ENCODE data around the gene YIPF7. TPM values are rescaled to one million over a fixed set of nuclear protein-coding genes. Genes with fewer than 3 reads are reported as not detected.

The YIPF7 gene
- total and polyA plus RNA-seq, 10 donors = 0.05 to 0.24 (median 0.13) TPM; not detected in 7

DNA sequence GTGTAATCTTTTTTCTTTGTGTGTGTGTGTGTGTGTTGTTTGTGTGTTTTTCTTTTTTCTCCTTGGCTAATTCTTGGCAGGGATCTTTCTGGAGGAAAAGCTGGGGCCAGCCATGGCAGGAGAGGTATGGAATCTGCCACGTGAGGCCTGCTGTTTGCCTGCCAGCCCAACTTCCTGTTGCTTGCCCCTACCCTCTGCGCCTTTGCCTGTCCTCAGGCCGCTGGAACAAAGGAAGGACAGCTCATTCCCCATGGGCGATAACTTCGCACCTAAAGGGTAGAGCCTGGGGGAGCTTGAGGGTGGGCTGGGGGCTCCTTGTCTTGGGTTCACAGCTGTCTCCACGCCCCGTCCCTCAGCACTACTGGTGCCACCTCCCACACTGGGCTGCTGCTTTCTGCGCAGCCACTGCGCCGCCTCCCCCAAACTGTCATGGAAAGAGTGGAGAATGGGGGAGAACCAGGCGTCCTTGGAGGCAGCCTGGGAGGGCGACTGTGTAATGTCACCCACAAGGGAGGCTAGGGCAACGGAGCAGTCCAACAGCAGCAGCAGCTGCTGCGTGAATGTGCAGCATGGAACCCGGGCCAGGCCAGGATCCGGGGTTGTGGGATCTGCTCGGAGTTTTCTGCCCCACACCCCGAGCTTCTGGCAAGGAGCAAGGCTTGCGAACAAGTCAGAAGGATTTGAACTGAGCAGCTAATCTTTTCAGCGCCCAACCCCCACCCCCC lies 12.3 kb upstream of the YIPF7 start:
- H3K9me3 ChIP-seq = no peaks in the 10 kb centered on the region
- no peak overlapping the region for H3K27ac ChIP-seq
- H3K4me3 ChIP-seq = no peak overlapping the region
- no peaks in the 10 kb centered on the region for H3K36me3 ChIP-seq
- H3K4me1 ChIP-seq = no peaks in the 10 kb centered on the region
- DNase-seq = no peak
- intact Hi-C loops (cut with DNase I; ENCODE audit: low total_unique reads) = no loop called here
- TF ChIP-seq, protein P1, sequence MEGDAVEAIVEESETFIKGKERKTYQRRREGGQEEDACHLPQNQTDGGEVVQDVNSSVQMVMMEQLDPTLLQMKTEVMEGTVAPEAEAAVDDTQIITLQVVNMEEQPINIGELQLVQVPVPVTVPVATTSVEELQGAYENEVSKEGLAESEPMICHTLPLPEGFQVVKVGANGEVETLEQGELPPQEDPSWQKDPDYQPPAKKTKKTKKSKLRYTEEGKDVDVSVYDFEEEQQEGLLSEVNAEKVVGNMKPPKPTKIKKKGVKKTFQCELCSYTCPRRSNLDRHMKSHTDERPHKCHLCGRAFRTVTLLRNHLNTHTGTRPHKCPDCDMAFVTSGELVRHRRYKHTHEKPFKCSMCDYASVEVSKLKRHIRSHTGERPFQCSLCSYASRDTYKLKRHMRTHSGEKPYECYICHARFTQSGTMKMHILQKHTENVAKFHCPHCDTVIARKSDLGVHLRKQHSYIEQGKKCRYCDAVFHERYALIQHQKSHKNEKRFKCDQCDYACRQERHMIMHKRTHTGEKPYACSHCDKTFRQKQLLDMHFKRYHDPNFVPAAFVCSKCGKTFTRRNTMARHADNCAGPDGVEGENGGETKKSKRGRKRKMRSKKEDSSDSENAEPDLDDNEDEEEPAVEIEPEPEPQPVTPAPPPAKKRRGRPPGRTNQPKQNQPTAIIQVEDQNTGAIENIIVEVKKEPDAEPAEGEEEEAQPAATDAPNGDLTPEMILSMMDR (IDR thresholded peaks at IDR 0.05 in 8 of 11, conservative IDR thresholded peaks at IDR 0.05 in 3 of 11) = no peak
- no peak for TF ChIP-seq POLR2AphosphoS5 (IDR thresholded peaks at IDR 0.05)
- no peak for TF ChIP-seq POLR2A (IDR thresholded peaks at IDR 0.05)
- H3K27me3 ChIP-seq (replicated peaks in 1 of 7) = peaks cover 0 to 4% (median 0%) of the 10 kb centered on the region in 7 donors
- 82 to 94% (median 90%) methylated on average over 14 to 20 of the region's 20 CpGs for WGBS, 5 donors

DNA sequence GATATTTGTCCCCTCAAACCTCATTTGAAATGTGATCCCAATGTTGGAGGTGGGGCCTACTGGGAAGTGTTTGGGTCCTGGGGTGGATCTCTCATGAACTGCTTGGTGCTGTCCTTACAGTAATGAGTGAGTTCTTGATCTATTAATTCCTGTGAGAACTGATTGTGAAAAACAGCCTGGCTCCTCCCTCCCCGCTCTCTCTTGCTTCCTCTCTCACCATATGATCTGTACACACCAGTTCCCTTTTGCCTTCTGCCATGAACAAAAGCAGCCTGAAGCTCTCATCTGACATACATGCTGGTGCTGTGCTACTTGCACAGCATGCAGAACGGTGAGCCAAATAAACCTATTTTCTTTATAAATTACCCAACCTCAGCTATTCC lies 11.2 kb upstream of the YIPF7 start:
- Histone ChIP-seq H3K4me1 (no peaks in the 10 kb centered on the region), H3K9me3 (no peaks in the 10 kb centered on the region), H3K27me3 (replicated peaks in 1 of 7) (peaks cover 0 to 1% (median 0%) of the 10 kb centered on the region in 7 donors), H3K27ac (no peak overlapping the region), H3K4me3 (no peak overlapping the region), H3K36me3 (no peaks in the 10 kb centered on the region)
- DNase-seq = no peak
- intact Hi-C loops (cut with DNase I; ENCODE audit: low total_unique reads) = no loop called here
- 30 to 72% (median 41%) methylated on average over 2 of the region's 2 CpGs for WGBS, 5 donors
- no peak for TF ChIP-seq POLR2AphosphoS5 (IDR thresholded peaks at IDR 0.05)
- no peak for TF ChIP-seq POLR2A (IDR thresholded peaks at IDR 0.05)
- TF ChIP-seq, protein P1 (IDR thresholded peaks at IDR 0.05 in 8 of 11, conservative IDR thresholded peaks at IDR 0.05 in 3 of 11) = no peak

DNA sequence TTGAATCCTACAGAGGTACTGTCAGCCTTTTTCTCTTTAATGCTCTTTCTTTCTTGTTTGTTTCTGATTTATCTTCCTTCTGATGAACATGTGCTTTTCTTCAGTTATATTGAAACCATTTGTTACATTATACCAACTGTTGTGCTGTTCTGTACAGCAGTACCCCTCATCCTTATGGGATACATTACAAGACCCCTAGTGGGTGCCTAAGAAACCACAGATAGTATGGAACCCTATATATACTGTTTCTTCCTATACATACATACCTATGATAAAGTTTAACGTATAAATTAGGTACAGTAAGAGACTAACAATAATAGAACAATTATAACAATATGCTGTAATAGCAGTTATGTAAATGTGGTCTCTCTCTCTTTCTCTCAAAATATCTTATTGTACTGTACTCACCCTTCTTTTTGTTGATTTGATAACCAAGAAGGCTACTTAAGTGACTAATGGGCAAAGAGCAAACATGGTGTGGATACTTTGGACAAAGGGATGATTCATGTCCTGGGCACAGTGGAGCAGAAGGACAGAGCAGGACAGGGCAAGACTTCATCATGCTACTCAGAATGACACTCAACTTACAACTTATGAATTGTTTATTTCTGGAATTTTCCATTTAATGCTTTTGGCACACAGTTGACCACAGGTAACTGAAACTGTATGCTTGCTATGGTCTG lies 10.7 kb upstream of the YIPF7 start:
- Histone ChIP-seq H3K36me3 (no peaks in the 10 kb centered on the region), H3K27me3 (replicated peaks in 1 of 7) (no peaks in the 10 kb centered on the region), H3K4me1 (no peaks in the 10 kb centered on the region), H3K9me3 (no peaks in the 10 kb centered on the region), H3K27ac (no peak overlapping the region), H3K4me3 (no peak overlapping the region)
- 84 to 94% (median 93%) methylated on average over 1 of the region's 1 CpG for WGBS, 5 donors
- DNase-seq = no peak
- intact Hi-C loops (cut with DNase I; ENCODE audit: low total_unique reads) = no loop called here
- TF ChIP-seq, protein P1 (IDR thresholded peaks at IDR 0.05 in 8 of 11, conservative IDR thresholded peaks at IDR 0.05 in 3 of 11) = no peak
- TF ChIP-seq POLR2A (IDR thresholded peaks at IDR 0.05) (no peak), POLR2AphosphoS5 (IDR thresholded peaks at IDR 0.05) (no peak)

DNA sequence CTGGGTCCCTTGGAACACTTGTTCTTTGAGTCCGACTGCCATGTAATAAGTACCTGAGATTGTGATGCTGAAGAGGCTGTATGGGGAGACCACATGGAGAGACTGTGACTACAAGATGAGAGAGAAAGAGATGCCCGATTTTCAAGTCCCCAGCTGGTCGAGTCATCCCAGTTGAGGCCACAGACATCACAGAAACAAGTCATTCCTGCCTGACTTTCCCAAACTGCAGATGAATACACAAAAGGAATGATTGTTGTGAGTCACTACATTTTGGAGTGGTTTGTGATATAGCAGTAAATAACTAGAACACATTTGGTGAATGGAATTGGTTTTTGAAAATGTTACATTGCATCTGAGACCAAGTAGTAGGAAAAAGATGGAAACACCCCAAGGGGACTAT lies 9.0 kb upstream of the YIPF7 start:
- intact Hi-C loops (cut with DNase I; ENCODE audit: low total_unique reads) = no loop called here
- Histone ChIP-seq H3K4me3 (no peak overlapping the region), H3K27me3 (replicated peaks in 1 of 7) (no peaks in the 10 kb centered on the region), H3K36me3 (no peaks in the 10 kb centered on the region), H3K9me3 (no peaks in the 10 kb centered on the region), H3K4me1 (no peaks in the 10 kb centered on the region), H3K27ac (no peak overlapping the region)
- 44 to 78% (median 56%) methylated on average over 3 of the region's 3 CpGs for WGBS, 5 donors
- no peak for TF ChIP-seq POLR2A (IDR thresholded peaks at IDR 0.05)
- no peak for TF ChIP-seq POLR2AphosphoS5 (IDR thresholded peaks at IDR 0.05)
- TF ChIP-seq, protein P1 (IDR thresholded peaks at IDR 0.05 in 8 of 11, conservative IDR thresholded peaks at IDR 0.05 in 3 of 11) = no peak
- DNase-seq = no peak
